ENCODE measurements around the gene SLC7A1. TPM values are rescaled to one million over a fixed set of nuclear protein-coding genes. Genes with fewer than 3 reads are reported as not detected.

Gene SLC7A1
- total RNA-seq, 1 donor: 28.1 TPM

DNA sequence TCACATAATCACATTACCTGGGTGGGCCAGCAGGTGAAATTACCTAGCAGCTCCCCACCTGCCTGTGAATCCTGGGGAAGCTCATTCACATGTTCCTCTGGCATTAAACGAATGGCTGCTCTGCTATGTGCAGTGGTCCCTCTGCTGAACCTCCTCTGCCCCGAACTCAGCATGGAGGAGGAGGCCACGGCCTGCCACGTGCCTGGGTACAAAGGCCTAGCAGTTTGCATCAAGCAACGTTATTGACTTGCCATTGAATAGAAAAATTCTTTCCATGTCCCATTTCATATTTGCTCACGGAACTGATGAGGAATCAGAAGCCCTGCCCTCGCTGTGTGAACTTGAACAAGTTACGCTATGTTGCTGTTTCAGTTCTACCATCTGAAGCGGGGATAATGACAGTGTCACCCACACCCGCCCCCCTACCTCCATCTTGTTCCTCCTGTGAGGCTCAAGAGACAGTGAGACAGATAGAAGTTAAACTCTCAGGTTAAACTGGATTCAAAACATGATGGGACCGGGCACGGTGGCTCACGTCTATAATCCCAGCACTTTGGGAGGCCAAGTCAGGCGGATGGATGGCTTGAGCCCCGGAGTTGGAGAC, 25.3 kb downstream of the SLC7A1 start:
- no peak for DNase-seq (ENCODE audit: low read depth)

DNA sequence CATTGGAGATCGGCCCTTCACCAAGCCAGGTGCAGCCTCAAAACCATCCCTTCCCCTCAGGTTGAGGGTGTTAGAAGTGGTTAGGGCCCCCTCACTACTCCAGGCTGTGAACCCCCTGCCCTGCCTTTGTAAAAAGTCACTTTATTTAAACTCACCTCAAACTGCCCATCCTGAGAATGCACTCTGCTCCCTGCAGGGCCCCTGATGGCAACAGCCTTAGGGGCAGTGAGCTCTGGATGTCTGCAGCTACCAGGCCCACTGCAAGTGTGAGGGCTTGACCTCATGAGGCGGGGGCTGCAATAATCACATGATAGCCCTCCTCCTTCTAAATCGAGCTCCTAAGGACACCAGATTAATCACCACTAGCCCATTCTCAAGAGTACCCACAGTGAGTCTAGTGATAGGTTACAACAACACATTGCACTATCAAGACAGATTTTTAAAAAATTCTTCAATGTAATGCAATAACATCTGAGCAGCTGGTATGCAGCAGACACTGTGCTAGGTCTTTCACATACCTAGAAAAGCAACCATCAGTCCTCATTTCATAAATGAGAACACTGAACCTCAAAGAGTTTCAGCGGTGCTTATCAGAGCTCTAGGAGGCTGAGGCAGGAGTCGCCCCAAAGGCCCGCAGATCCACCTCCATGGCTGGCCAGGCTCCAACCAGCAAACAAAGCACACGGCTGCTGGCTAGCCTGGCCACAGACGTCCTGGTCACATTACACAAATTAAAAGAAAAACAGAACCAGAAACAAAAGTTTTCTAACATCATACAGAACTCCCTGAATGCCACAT, 26.0 kb downstream of the SLC7A1 start:
- TF ChIP-seq, protein P1, sequence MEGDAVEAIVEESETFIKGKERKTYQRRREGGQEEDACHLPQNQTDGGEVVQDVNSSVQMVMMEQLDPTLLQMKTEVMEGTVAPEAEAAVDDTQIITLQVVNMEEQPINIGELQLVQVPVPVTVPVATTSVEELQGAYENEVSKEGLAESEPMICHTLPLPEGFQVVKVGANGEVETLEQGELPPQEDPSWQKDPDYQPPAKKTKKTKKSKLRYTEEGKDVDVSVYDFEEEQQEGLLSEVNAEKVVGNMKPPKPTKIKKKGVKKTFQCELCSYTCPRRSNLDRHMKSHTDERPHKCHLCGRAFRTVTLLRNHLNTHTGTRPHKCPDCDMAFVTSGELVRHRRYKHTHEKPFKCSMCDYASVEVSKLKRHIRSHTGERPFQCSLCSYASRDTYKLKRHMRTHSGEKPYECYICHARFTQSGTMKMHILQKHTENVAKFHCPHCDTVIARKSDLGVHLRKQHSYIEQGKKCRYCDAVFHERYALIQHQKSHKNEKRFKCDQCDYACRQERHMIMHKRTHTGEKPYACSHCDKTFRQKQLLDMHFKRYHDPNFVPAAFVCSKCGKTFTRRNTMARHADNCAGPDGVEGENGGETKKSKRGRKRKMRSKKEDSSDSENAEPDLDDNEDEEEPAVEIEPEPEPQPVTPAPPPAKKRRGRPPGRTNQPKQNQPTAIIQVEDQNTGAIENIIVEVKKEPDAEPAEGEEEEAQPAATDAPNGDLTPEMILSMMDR (IDR thresholded peaks at IDR 0.05; ENCODE audit: insufficient read depth, low read depth, low read length): no peak
- no peak for DNase-seq (ENCODE audit: low read depth)
- no peak overlapping the region for H3K4me3 ChIP-seq (ENCODE audit: low read depth, low read length)

More for the DNA sequence above, 25.3 kb downstream of the SLC7A1 start:
- TF ChIP-seq, protein P1 (IDR thresholded peaks at IDR 0.05; ENCODE audit: insufficient read depth, low read depth, low read length): no peak
- no peak overlapping the region for H3K4me3 ChIP-seq (ENCODE audit: low read depth, low read length)

DNA sequence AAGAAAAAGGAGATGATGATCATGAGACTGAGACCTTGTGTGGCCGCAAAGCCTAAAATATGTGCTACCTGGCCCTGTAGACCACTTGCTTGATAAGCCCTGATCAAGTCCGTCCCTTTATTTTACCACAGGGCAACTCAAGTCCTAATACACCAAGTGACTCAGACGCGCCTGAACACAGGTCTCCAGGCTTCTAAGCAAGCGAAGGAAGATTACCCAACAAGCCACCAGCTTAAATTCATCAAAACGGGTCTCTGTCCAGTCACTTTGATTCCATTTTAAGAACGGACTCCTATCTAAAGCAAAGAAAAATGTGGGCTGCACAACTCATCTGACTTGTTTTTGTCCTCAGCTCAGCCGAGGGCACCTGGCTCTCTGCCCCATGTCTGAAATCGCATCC, 26.8 kb downstream of the SLC7A1 start:
- no peak overlapping the region for H3K4me3 ChIP-seq (ENCODE audit: low read depth, low read length)
- TF ChIP-seq, protein P1 (IDR thresholded peaks at IDR 0.05; ENCODE audit: insufficient read depth, low read depth, low read length): no peak
- DNase-seq (ENCODE audit: low read depth): no peak

DNA sequence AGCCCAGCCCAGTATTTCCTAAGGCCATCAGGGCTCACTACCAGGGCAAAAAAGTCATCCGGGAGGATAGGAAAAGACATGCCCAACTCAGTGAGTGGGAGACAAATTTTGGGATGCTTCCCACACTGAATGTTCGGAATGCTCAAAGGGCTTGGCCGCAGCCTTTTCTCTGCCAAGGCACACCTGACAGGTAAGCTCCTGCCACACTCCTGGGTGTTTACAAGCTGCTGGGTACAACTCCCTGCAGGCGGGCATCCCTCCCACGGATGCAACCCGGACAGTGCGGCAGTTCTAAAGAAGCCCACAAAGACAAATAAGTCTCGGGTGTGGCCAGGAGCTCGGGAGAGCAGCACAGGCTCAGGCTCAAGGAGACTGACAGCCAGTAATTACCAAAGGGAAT, 28.1 kb downstream of the SLC7A1 start:
- TF ChIP-seq, protein P1 (IDR thresholded peaks at IDR 0.05; ENCODE audit: insufficient read depth, low read depth, low read length): no peak
- H3K4me3 ChIP-seq (ENCODE audit: low read depth, low read length): no peak overlapping the region
- no peak for DNase-seq (ENCODE audit: low read depth)

DNA sequence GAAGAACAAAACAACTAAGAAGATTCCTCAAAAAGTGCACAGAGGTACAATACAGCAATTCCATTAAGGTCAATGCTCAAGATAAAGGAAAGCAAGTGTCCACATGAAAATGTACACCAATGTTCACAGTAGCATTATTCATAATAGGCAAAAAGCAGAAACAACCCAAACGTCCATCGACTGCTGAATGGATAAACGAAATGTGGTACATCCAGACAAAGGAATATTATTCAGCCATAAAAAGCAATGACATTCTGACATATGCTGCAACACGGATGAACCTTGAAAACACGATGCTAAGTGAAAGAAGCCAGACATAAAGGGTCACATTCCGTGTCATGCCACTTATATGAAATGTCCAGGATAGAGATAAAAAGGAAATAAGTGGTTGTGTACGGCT, 29.3 kb downstream of the SLC7A1 start:
- TF ChIP-seq, protein P1 (IDR thresholded peaks at IDR 0.05; ENCODE audit: insufficient read depth, low read depth, low read length): no peak
- DNase-seq (ENCODE audit: low read depth): no peak
- no peak overlapping the region for H3K4me3 ChIP-seq (ENCODE audit: low read depth, low read length)

DNA sequence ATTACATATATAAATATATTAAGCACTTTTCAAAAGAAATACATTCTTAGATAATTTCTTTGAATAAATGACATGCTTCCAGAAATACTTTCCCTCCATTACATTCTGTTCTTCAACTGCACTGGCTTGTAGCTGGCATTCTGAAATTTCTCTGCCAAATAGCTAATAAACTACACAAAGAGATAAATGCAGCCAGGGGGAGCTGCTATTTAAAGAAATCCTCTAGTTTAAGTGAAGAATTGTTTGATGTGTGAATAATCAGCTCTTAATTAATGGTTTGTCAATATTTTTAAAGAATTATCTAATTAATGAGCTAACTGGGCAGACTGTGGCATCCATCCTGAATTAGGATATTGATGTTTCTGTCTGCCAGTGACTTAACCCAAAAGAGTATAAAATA, 30.7 kb downstream of the SLC7A1 start:
- DNase-seq (ENCODE audit: low read depth): no peak
- TF ChIP-seq, protein P1 (IDR thresholded peaks at IDR 0.05; ENCODE audit: insufficient read depth, low read depth, low read length): peak; percentile 18
- no peak overlapping the region for H3K4me3 ChIP-seq (ENCODE audit: low read depth, low read length)

Measured in fibroblast of villous mesenchyme (primary cell).